HG03457 (cell line): ENCODE measurements around the gene SMG1.

ENCODE experiments used
- ATAC-seq: cut with Tn5 transposase; IDR thresholded peaks from one replicate; pipeline ENCODE4 v1.9.1; 2021; ENCODE audit warnings: moderate number of reproducible peaks; ENCODE audit not compliant: unreplicated experiment

SMG1 gene

DNA sequence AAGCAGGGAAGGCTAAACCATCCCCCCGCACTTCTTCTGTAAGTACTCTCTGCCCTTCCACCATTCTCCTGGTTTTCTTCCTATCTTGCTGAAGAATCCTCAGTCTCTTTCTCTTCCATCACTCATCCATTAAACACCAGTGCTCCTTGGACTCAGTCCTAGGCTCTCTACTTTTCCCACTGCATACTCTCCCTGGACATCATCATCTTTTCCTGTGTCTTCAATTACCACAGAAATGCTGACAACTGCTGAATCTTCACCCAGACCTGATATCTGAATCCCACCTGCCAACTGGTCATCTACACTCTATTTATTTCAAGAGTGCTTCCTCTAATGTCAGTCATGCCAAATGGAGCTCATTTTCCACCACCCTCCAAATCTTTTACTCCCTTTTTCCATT lies 71.0 kb downstream of the SMG1 start:
- no peak for ATAC-seq

DNA sequence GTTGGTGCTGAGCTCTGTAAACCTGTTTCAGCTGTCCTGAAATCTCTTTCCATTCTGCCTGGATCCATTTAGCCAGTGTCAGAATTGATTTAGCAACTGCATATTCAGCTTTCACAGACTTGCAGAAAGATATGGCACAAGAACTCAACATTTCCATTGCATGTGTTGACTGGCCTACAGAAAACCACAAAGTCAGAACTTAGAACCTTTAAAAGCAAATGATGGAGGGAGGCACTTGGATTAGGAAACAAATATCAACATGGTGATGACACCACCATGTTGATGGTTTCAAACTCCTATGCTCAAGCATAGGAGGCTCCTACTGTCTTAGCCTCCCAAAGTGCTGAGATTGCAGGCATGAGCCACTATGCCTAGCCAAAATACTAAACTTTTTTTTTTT lies 72.5 kb downstream of the SMG1 start:
- no peak for ATAC-seq

DNA sequence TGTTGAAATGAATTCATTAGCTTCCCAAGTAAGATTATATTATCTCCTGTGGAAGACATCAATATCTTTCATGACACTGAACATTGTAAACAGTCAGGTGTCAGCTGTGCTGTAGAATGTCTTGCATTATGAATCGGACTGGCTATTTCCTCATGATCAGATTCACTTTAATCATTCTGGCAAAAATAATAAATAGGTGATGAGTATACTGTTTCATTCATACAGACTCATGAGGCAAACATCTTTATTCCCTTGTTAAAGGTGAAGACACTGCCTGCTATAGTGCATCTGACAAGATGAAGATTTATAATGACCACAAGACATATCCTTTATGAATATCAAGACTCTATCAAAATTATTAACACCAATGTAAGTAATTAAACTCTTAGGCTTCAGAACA lies 73.6 kb downstream of the SMG1 start:
- no peak for ATAC-seq

DNA sequence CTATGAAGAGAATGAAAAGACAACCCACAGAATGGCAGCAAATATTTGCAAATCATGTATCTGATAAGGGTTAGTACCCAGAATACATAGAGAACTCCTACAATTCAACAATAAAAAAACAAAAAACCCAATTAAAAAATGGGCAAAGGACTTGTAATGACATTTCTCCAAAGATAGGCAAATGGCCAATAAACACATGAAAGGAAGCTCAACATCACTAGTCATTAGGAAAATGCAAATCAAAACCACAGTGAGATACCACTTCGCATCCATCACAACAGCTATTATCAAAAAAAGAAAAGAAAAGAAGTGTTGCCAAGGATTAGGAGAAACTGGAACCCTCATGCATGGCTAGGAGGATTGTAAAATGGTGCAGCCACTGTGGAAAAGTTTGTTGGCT lies 79.8 kb downstream of the SMG1 start:
- ATAC-seq, result no peak

DNA sequence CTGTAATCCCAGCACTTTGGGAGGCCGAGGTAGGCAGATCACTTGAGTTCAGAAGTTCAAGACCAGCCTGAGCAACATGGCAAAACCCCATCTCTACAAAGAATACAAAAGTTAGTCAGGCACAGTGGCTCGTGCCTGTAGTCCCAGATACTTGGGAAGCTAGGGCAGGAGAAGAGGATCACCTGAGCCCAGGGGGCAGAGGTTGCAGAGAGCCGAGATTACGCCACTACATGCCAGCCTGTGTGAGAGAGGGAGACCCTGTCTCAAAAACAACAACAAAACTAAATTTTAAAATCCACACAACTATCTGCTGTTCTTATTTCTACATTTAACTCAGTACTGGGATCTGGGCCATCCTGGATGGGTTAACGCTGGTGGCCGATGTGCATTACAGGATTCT lies 83.6 kb downstream of the SMG1 start:
- ATAC-seq, result no peak

DNA sequence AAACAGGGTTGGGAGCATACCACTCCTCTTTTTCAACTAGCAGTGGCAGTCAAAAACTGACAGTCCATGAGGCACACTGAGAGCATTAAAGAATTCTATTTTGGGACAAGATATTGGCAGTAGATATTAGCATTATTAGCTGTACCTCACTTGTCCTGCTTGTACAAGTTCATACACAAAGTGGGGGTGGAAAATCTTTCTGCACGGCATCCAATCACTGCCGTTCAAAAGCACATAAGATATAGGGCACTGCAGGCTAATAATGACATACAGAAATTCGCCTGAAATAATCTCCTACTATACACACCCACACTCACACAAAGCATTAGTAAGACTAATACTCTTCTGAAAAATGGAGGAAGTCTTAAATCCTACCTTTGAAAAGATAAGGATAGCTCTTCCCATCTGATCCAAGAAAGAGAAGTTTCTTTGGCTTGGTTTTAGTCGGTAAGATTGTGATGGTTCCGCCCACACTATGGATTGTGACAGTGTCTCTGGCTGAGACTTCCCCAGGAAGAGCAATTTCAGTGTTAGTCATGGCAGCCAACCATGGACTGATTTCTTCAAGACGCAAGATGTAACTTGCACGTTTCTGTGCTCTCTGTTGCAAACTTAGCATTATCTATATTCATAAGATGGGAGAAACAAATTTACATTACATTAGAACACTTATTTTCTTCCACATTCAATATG lies 84.2 kb downstream of the SMG1 start:
- ATAC-seq, result no peak

DNA sequence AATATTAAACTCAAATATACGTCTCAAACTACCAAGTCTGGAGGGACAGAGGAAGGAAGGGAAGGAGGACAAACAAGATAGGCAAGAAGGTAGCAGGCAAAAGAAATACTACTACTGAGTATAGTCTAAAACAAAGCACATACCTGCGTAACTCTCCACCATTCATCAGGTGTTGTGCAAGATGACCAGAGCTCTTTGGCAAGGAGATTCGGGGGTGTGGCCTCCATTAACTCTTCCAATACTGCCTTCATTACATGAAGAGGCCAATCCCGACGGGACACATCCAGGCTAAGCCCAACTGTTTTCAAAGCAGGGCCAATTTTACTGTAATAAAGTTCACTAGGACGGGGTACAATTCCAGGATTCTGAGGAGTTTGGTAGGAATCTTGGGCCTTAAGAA lies 86.7 kb downstream of the SMG1 start:
- ATAC-seq, result no peak

DNA sequence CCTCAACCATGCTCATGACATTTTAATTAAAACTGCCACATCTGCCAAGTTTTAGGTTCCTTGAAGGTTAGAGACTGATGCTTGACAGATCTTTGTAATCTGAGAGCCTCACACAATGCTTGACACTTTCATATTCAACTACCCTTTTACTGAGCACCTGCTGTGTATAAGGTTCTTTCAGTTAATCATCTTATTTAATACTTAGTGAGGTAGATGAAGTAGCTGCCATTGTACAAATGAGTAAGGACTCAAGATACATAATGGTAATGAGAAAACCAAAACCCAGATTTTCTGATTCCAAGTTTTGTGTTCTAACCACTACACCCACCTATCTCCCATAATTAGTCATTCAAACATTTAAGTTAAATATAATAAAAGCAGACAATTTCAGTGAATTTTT lies 89.5 kb downstream of the SMG1 start:
- no peak for ATAC-seq

DNA sequence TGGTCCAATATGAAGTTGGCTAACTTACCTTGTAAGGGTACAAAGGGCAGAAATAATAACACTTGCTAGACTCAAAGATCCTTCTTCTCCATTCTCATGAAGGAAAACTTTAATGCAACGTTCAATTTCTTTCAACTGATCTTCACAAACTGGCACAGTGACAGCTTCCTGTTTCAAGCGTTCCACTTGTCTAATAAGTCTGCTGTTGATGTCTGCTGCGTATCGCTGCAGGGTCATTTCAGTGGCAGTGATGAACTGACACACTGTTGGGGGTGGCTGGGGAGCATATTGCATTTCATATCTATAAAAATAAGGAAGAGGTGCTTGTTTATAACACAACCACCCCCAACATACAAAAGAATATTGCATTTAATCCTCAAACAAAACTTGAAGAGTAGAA lies 91.3 kb downstream of the SMG1 start:
- ATAC-seq, result no peak

DNA sequence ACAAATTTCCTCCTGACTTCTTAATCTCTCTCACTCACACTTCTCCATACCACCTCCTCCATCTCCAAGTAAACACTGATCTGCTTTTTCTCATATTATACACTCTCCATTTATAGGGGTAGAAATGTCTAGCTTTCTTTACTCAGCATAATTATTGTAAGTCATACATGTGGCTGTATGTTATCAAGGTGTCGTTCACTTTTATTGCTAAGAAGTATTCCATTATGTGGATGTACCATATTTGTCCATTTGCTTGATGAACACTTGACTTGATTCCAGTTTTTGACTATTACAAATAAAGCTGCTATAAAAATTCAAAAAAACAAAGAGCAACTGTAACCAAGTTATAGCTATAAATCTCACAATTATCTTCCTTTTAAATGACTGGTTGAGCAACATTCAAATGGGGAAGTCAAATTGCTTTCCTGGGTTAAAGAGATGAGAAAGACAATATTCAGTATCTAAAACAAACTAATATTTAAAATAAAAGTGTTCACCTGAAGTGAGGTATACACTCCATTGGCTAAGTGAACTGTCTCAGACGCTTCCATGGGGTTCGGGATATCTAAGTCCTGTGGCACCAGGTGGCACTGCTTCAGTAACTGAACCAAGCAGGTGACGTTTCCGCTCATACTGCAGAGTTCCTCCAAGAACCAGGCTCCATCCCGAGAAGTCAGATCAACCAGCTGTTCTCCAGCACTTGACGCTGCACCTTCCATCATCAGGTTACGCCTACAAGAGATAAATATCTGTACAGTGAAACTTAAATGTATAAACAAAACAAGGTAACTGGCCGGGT lies 92.3 kb downstream of the SMG1 start:
- no peak for ATAC-seq

DNA sequence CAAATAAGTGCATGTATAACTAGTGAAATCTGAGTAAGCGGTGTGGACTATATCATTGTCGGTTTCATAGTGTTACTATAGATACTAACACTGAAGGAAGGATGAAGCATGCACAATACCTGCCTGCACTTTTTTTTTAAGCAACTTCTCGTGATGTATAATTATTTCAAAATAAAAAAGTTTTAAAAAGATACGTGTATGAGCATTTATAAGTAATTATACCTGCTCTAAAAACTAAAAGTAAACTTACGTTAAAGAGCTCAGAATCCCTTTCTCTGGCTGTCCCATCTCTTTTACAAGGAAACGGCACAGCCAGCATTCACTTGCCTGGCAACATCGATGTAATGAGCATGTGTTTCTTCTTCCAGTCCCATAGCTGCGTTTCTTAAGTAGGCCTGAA lies 93.6 kb downstream of the SMG1 start:
- ATAC-seq, result no peak

DNA sequence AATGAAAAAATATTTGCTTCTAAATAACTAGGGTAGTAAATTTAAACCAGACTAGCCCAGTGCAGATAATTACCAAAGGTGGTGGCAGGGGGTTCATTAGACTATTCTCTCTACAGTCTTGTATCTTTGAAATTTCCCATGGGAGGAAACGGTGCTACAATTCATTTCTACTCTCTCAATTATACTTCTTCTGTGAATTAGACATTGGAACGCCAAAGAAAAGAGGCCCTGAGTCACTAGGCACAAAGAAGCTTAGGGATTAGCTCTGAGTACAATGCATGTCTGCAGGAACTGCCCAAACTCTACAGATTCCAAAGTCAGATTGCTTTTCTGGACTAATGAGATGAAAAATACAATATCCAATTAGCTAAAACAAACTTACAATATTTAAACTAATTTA lies 94.2 kb downstream of the SMG1 start:
- no peak for ATAC-seq

DNA sequence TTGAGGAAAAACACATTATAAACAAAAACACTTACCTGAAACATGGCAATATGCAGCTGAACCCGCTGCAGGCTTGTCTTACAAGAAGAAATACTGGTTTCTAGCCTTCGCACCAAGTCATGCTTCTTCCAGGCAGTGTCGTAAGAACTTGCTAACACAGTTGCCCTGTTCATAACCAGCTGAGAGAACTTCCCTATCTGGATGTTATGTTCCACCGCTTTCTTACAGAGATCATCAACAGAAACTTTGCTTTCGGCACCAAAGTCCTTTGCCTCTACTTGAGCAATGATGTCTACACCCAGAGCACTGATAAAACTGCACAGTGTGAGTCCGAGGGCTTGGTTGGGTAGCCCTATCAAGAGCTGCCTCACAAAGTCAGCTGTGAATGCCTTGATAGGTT lies 97.0 kb downstream of the SMG1 start:
- ATAC-seq, result no peak

DNA sequence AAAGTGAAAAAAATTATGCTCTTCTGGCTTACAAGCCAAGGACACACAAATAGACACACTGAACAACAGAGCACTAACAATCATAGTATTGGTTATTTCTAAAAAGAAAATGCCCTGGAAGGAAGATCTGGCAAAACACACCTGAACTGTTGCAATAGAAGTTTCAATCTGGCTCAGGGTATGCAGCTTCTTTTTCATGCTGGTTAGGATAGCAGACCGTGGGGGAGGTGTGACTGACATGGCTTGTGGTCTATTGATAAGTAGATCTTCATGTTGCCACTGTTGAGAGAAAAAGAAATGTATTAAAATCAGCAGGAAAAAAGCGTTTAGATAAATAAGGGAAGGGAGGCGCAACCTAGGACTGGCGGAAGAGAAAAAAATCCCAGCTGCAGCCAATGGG lies 98.3 kb downstream of the SMG1 start:
- ATAC-seq, result no peak

DNA sequence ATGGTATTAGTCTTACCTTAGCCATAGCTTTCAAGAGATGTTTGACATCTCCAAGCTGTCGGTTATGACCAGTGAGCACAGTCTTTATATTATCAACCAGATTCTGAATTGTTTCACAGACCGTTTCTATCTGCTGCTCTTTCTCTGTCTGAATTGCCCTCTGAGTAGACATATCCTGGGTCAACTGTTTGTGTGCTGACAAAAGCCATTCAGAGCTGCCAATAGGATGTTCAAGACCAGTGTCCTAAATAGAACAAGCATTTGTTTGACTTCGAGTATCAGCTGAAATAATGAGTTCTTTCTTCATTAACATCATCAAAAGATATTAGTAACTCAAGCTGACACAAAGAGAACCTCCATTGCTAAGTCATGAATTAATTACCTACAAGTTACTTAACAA lies 109.9 kb downstream of the SMG1 start:
- no peak for ATAC-seq

DNA sequence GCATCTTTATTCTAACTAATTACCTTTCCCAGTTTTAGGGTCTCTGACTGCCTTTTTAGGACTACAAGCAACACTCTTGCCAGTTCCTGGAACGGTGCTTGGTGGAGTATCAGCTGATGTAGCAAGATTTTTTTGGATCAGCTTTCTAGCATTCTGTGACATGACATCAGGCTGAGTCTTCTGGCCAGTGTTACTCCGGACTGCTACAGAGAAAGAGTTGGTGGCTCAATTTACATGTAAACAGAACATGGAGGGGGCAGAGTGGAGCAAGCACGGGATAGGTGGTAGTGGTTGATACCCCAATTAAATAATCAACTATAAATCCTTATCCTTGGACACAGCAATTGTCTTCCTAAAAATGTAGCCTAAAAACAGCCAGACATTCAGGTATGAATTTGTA lies 114.3 kb downstream of the SMG1 start:
- ATAC-seq, result no peak

DNA sequence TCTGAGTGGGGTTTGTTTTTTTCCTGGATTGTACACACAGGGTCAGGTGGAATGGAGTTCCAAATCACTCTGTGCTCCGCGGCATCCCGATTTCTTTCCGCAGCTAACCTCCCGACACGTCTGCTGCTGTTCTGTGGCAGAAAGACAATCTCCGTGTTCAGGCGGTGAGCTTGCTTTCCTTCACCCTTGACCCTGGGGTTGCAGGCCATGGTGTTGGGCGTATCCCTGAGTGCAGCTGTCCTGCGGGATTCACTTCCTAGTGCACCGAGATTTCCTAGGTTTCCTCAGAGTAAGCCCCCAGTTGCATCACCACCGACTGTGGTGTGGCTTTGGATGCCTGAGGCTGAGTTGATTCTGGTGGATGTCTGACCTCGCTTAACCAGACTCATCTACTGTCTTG lies 117.0 kb downstream of the SMG1 start:
- no peak for ATAC-seq

DNA sequence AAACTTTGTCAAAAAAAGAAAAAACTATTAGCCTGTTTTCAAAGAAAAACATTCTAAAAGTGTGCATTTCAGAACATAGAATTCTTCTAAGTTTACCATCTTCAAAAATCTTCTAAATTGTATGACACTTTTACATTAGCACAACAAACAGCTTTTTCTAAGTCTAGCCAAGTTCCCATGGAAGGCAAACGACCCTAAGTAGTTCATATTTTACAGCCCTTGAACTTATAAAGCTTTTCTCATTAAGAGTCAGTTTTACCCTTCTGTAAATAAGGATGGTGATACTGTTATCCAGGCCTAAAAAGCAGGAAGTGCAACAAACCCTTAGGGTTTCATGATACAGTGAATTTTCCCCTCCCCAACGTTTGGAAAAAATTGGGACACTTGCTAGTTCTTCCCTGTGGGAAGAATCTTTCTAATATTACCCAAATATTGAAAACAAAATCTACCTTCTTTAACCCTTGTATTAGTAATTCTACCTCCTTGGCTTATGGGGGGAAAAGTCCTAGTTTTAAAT lies 120.9 kb downstream of the SMG1 start:
- ATAC-seq, result no peak

DNA sequence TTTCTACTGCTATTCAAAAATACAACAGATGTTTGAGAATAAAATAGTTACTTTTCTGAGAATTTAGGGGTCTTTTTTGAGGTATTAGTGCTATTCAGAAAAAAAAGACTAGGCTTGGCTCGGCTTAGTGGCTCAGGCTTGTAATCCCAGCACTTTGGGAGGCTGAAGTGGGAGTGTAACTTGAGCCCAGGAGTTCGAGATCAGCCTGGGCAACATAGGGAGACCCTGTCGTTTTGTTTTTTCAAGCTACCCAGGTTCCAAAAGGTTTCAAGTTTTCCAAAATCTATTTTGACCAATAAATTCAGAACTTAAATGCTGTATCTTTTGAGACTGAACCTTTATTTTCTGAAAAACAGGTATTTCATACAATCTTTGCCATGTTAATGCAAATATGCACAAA lies 121.7 kb downstream of the SMG1 start:
- no peak for ATAC-seq

DNA sequence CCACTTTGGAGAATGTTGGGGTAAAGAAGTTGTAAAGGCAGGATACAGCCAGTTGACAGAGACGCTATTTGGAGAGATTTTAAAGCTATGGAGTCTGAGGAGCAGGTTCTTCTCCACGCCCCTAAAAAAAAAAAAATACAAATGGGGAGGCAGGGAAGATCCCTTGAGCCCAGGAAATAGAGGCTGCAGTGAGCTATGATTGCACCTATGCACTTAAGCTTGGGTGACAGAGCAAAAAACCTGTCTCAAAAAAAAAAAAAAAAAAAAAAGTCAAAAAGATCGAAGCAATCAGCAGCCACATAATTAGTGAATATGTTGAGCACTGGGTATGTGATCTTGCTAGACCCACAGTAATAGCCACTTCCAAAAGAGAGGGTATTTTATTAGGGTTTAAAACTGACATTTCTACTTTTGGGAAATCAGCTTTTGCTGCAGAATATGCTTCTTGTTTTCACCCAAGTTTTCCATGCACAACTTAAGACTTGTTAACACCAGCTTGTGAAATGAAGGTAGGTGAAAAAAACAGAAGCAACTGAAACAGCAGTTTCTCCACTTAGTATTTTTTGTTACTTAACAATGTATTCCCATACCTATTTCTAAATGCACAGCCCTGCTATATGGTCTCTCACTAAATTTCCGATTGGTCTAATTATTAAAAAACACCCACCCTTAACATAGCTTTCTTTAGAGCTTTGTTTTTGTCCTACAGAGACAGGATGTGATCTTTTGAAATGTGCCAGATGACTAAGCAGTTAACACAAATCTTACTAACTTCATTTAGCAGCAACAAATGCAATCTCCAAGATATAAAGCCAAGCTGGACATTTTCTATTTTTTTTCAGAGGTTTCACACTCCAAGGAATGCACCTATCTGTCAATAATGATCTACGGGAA lies 122.4 kb downstream of the SMG1 start:
- no peak for ATAC-seq

DNA sequence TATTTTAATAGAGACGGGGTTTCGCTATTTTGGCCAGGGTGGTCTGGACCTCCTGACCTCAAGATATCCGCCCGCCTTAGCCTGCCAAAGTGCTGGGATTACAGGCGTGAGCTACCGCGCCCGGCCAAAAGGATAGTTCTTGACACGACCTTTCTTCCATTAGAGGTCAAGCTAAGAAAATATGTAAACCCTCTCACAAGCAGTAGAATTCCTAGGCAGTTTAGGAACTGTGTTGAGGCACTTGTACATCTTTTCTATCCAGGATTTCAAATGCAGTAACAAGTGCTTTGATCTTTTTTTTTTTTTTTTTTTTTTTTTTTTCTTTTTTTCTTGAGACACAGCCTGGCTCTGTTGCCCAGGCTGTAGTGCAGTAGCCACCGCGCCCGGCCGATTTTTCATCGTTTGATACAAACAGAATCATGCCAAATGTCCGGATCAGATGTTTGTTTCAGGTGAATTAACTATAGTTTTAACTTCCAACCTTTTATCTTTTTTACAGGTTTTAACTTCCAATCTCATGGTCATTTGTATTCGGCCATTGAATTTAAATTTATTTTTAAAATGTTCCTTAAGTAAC lies 123.4 kb downstream of the SMG1 start:
- ATAC-seq, result no peak
